HG03457 (cell line): ENCODE results near the gene GTF3C6.
"Not testable (repeated sequence)": the region's sequence is repeated elsewhere in the genome, so short reads cannot be mapped to it uniquely, and the experiment has no call there.

Source experiments
- ATAC-seq: cut with Tn5 transposase; IDR thresholded peaks from one replicate; pipeline ENCODE4 v1.9.1; 2021; ENCODE audit warnings: moderate number of reproducible peaks; ENCODE audit not compliant: unreplicated experiment

GTF3C6 gene

DNA sequence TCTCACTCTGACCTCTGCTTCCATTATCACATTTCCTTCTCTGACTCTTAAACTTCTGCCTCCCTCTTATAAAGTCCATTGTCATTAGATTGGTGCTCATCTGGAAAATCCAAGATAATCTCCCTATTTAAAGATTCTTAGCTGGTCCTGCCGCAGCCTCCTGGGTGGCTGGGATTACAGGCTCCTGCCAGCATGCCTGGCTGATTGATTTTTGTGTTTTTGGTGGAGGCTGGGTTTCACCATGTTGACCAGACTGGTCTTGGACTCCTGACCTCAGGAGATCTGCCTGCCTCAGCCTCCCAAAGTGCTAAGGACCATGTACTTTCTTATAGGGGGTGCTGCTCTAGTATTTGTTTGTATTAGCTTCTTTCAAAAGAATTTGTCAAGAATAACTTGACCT lies 18.1 kb downstream of the GTF3C6 start:
- no peak for ATAC-seq

- ATAC-seq = no peak
These were observed 21.1 kb downstream of the GTF3C6 start for GRCh38 chr6:110979565-110980101.

DNA sequence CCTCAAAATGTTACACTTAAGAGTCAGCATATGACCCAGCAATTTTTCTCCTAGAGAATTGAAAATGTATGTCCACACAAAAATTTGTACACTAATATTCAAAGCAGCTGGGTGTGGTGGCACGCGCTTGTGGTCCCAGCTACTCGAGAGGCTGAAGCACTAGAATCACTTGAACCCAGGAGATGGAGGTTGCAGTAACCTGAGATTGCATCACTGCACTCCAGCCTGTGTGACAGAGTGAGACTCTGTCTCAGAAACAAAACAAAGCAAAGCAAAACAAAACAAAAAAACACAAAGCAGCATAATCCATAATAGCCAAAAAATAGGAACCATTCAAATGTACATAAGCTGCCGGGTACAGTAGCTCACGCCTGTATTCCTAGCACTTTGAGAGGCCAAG lies 21.7 kb downstream of the GTF3C6 start:
- ATAC-seq = no peak

DNA sequence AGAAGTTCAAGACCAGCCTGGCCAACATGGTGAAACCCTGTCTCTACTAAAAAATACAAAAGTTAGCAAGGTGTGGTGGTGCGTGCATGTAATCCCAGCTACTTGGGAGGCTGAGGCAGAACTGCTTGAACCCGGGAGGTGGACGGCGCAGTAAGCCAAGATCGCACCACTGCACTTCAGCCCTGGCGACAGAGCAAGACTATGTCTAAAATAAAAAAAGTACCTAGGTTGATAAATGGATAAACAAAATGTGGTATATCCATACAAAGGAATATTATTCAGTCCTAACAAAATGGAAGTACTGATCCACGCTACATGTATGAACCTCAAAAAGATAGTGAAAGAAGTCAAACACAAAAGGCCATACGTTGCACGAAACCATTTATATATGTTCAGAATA lies 22.1 kb downstream of the GTF3C6 start:
- no peak for ATAC-seq

DNA sequence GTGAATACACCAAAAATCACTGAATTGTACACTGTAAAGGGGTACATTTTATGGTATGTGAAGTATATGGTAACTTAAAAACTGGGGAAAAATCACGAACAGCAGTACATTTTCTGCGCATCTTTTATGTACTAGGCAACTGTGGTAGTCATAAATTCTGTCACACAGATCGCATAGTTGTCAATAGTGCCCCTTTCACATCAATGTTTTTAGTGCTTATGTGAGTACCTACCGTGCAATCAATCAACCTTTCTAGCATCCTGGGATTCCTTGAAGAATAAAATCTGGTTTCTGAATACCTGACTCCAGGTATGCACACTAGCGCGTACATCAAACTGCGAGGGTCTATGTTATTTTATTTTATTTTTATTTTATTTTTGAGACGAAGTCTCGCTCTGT lies 22.7 kb downstream of the GTF3C6 start:
- no peak for ATAC-seq

GRCh38 chr6:110990840-110991576 lies 32.5 kb downstream of the GTF3C6 start:
- no peak for ATAC-seq

DNA sequence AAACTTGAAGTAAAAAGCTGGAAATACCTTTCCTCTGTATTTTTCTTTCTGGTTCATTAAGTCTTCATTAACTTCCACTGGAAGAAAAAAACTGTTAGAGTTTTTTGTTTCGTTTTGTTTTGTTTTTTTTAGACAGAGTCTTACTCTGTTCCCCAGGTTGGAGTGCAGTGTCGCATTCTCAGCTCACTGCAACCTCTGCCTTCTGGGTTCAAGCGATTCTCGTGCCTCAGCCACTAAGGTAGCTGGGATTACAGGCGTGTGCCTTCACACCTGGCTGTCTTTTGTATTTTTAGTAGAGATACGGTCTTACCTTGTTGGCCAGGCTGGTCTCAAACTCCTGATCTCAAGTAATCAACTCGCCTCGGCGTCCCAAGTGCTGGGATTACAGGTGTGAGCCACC lies 38.2 kb downstream of the GTF3C6 start:
- no peak for ATAC-seq

GRCh38 chr6:110999634-111000270 lies 41.2 kb downstream of the GTF3C6 start:
- no peak for ATAC-seq

GRCh38 chr6:111002350-111002749 lies 43.8 kb downstream of the GTF3C6 start:
- ATAC-seq = no peak

DNA sequence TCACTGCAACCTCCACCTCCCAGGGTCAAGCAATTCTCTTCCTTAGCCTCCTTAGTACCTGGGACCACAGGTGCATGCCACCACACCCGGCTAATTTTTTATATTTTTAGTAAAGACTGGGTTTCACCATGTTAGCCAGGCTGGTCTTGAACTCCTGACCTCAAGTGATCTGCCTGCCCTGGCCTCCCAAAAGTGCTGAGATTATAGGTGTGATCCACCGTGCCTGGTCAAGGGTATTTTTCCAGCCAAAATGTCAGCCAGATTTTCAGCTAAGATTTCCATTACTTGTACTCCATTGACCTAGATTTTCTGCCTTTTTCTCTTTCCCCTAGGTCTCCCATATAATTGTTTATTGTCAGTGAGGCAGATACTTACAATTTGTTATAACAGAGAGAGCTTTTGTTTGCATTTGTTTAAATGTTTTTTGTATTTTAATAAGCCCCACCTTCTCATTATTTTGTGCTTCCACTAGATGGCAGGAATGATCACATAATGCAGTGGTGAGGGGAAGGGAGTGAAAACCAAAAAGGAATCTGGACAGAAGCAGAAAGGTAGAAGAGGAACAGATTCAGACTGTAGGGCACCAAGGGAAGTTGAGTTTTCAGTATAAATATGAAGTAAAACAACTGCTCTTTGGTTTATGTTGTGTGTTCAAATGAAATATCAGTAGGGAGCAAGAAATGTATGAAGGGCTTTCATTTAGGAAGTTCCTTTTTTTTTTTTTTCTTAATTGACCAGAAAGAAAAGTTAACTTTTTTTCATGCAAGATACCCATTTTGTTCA lies 53.0 kb downstream of the GTF3C6 start:
- no peak for ATAC-seq

DNA sequence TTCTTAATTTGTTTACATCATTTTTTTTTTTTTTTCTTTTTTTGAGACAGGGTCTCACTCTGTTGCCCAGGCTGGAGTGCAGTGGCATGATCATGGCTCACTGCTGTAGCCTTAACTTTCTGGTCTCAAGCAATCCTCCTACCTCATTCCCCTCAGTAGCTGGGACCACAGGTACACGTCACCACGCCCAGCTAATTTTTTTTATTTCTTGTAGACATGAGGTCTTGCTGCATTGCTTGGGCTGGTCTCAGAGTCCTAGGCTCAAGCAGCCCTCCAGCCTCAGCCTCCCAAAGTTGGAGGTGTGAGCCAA lies 53.6 kb downstream of the GTF3C6 start:
- no peak for ATAC-seq

DNA sequence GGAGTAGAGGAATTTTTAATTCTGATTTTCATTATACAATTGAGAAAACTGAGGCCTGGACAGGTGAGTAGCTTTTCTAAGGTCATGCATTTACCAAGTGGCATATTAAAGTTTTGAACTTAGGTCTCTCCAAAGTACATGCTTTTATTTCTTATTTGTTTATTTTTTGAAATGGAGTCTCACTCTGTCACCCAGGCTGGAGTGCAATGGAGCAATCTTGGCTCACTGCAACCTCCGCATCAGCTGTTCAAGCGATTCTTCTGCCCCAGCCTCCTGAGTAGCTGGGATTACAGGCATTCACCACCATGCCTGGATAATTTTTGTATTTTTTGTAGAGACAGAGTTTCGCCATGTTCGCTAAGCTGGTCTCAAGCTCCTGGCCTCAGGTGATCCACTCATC lies 54.0 kb downstream of the GTF3C6 start:
- not testable (repeated sequence) for ATAC-seq

DNA sequence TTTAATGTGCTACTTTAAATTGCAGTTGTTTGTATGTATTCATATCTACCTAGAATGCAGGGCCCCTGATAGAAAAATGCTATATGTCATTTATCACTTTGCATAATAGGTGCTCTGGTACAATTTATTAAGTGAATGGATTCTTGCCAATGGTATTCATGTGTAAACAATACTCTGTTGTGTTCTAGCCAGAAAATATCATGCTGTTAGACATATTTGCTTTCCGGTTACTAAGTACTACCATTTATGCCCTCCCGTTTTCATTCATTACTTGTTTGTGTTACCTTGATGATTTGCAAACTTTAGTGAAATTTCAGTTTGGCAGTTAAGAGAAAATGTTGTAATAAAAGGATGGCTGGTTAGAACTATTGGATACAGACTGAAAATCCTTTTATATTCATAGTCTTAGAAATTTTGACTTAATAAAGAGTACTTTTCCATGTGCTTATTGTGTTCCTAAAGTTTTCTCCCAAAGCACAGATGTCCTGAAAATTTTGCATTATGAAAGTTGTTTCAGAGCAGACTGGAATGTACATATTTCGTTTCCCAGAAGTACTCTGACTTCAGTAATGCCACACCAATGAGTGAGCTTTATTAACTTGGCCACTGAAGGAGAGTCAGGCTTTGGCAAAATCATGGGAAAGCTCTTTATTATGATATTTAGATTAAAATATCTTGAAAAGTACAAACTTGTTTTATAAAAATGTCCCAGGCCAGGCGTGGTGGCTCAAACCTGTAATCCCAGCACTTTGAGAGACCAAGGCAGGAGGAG lies 54.8 kb downstream of the GTF3C6 start:
- ATAC-seq = no peak

DNA sequence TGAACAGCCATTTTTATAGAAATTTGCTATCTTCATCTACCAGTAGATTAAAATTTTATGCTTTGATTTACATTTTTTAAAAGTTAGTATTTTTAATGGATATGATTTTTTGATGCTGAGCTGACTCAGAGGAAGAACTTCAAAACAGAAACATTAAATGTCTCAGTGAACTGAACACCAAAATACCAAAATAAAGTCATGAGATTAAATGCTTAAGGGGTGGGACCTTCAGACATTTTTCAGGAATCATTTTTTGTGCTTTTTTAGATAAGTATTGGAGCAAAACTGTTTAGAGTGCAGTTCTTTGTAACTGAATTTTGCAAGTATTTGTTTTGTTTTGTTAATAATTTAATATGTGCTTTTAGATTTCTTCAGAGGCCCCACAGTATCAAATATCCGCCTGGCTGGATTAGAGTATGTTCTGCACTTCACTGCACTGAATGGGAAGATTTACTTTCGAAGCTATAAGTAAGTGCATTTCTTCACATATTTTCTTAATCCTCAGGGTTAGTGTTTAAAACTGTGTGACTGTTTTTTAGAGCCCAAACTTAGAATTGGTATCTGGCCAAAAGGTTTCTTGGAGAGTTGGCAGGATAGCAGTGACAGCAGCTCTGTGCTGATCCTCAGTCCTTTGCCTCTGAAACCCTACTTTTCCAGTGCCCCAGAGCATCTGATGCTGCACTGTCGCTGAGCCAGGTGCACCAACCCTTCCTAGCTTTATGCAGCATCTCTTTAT lies 57.1 kb downstream of the GTF3C6 start:
- ATAC-seq = no peak

GRCh38 chr6:111017241-111017640 lies 58.7 kb downstream of the GTF3C6 start:
- not testable (repeated sequence) for ATAC-seq
